HepG2 (cell line): ENCODE measurements around the gene DPM2.

ENCODE experiments used
- FOXK2 ChIP-seq: fragments of 450-650 bp; IDR thresholded peaks from 2 replicates; pipeline ENCODE4 v1.6.1; 2016
- HMGXB4 ChIP-seq, 2 experiments: sonication (generic) in 1 of 2; formaldehyde crosslinking in 1 of 2; IDR thresholded peaks; 2 replicates each; pipeline versions ENCODE4 v1.4.0 to v1.6.1; 2018 to 2020; ENCODE audit warnings: missing genetic modification reagents in 2 of 2, borderline replicate concordance in 1 of 2, low read depth in 1 of 2, mild to moderate bottlenecking in 1 of 2, missing biosample characterization in 1 of 2
- HNRNPLL ChIP-seq: fragments of 200-400 bp; formaldehyde crosslinking; IDR thresholded peaks from 2 replicates; pipeline ENCODE4 v1.6.1; 2017; ENCODE audit warnings: mild to moderate bottlenecking, low read depth, low read length; ENCODE audit not compliant: poor library complexity, severe bottlenecking
- PHF8 ChIP-seq: sonication (generic); formaldehyde crosslinking; IDR thresholded peaks from 2 replicates; pipeline ENCODE4 v1.5.0; 2020; ENCODE audit warnings: missing genetic modification reagents
- REXO4 ChIP-seq: sonication (generic); formaldehyde crosslinking; IDR thresholded peaks from 2 replicates; pipeline ENCODE4 v1.8.0; 2022; ENCODE audit warnings: missing genetic modification reagents, mild to moderate bottlenecking, borderline replicate concordance
- SALL2 ChIP-seq: sonication (generic); formaldehyde crosslinking; IDR thresholded peaks from 2 replicates; pipeline ENCODE4 v1.8.1; 2023; ENCODE audit warnings: mild to moderate bottlenecking, missing genetic modification reagents, inconsistent platforms
- ZNF207 ChIP-seq: fragments of 450-650 bp; IDR thresholded peaks from 2 replicates; pipeline ENCODE4 v1.6.1; 2016; ENCODE audit warnings: antibody characterized with exemption, borderline replicate concordance
- ZSCAN22 ChIP-seq: sonication (generic); formaldehyde crosslinking; IDR thresholded peaks from 2 replicates; pipeline ENCODE4 v1.4.0; 2020; ENCODE audit warnings: mild to moderate bottlenecking, missing genetic modification reagents

GRCh38 chr9:127909839-127910273 lies 27.8 kb downstream of the DPM2 start:
- TF ChIP-seq FOXK2 (no peak), HNRNPLL (no peak), REXO4 (CRISPR knock-in tag) (no peak), SALL2 (CRISPR knock-in tag) (no peak), ZSCAN22 (CRISPR knock-in tag) (no peak), PHF8 (CRISPR knock-in tag) (no peak), ZNF207 (no peak), HMGXB4 (CRISPR knock-in tag; IDR thresholded peaks at IDR 0.05; ENCODE audit: borderline replicate concordance in 1 of 2, low read depth in 1 of 2) (no peak)
